SU-DHL-6 (cell line): ENCODE results near the gene NAP1L1.

Experiments used
- EZH2phosphoT487 ChIP-seq: fragments of 200-600 bp; sonication (generic), shearing (Covaris generic); conservative IDR thresholded peaks from 2 replicates; pipeline ENCODE4 v1.6.1; 2018; ENCODE audit warnings: mild to moderate bottlenecking, antibody characterized with exemption, low read length, moderate library complexity, mixed read lengths
- TF ChIP-seq, protein P1 (sequence below): fragments of 200-600 bp; sonication (generic); IDR thresholded peaks from one replicate; pipeline ENCODE4 v1.5.1; 2017; ENCODE audit warnings: antibody characterized with exemption, mild to moderate bottlenecking, low read length, moderate library complexity; ENCODE audit not compliant: insufficient read depth, poor library complexity, severe bottlenecking

- TF ChIP-seq, protein P1, sequence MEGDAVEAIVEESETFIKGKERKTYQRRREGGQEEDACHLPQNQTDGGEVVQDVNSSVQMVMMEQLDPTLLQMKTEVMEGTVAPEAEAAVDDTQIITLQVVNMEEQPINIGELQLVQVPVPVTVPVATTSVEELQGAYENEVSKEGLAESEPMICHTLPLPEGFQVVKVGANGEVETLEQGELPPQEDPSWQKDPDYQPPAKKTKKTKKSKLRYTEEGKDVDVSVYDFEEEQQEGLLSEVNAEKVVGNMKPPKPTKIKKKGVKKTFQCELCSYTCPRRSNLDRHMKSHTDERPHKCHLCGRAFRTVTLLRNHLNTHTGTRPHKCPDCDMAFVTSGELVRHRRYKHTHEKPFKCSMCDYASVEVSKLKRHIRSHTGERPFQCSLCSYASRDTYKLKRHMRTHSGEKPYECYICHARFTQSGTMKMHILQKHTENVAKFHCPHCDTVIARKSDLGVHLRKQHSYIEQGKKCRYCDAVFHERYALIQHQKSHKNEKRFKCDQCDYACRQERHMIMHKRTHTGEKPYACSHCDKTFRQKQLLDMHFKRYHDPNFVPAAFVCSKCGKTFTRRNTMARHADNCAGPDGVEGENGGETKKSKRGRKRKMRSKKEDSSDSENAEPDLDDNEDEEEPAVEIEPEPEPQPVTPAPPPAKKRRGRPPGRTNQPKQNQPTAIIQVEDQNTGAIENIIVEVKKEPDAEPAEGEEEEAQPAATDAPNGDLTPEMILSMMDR: no peak
- TF ChIP-seq EZH2phosphoT487: no peak
Measured at GRCh38 chr12:76083246-76083903, 1.1 kb downstream of the NAP1L1 start.
